Bronchial epithelial cell (primary cell): Measurements from ENCODE around the gene CAMSAP1. TPM values are rescaled to one million over a fixed set of nuclear protein-coding genes. Genes with fewer than 3 reads are reported as not detected.

Source experiments
- DNase-seq: peaks from one replicate; pipeline ENCODE4 v3.0.0-alpha.2; 2010; ENCODE audit warnings: low read depth
- FAIRE-seq: peaks from 2 replicates; lab custom pipeline; 2011; peaks lifted over from hg19 to GRCh38; lab: Jason Lieb, UNC
- H3K27me3 ChIP-seq: 2 replicates; pipeline ENCODE4 v1.5.1; 2011; ENCODE audit warnings: low read length; ENCODE audit not compliant: control insufficient read depth, insufficient read depth
- H3K36me3 ChIP-seq: 2 replicates; pipeline ENCODE4 v1.5.1; 2011; ENCODE audit warnings: low read length; ENCODE audit not compliant: control insufficient read depth, insufficient read depth
- H3K4me3 ChIP-seq: 2 replicates; pipeline ENCODE4 v1.5.1; 2011; ENCODE audit warnings: mild to moderate bottlenecking, low read depth, low read length, control low read depth
- total RNA-seq: library from RNA; depleted of rRNA; stranded (reverse); fragments of >200 nt; gene quantifications from 2 replicates; pipeline ENCODE4 v1.2.1, GENCODE V29; 2014
- TF ChIP-seq, protein P1 (sequence below): IDR thresholded peaks from 2 replicates; pipeline ENCODE4 v1.5.1; 2011; ENCODE audit warnings: mild to moderate bottlenecking, moderate library complexity, low read length, control low read depth, inconsistent platforms; ENCODE audit not compliant: insufficient read depth, severe bottlenecking

The CAMSAP1 gene, protein sequence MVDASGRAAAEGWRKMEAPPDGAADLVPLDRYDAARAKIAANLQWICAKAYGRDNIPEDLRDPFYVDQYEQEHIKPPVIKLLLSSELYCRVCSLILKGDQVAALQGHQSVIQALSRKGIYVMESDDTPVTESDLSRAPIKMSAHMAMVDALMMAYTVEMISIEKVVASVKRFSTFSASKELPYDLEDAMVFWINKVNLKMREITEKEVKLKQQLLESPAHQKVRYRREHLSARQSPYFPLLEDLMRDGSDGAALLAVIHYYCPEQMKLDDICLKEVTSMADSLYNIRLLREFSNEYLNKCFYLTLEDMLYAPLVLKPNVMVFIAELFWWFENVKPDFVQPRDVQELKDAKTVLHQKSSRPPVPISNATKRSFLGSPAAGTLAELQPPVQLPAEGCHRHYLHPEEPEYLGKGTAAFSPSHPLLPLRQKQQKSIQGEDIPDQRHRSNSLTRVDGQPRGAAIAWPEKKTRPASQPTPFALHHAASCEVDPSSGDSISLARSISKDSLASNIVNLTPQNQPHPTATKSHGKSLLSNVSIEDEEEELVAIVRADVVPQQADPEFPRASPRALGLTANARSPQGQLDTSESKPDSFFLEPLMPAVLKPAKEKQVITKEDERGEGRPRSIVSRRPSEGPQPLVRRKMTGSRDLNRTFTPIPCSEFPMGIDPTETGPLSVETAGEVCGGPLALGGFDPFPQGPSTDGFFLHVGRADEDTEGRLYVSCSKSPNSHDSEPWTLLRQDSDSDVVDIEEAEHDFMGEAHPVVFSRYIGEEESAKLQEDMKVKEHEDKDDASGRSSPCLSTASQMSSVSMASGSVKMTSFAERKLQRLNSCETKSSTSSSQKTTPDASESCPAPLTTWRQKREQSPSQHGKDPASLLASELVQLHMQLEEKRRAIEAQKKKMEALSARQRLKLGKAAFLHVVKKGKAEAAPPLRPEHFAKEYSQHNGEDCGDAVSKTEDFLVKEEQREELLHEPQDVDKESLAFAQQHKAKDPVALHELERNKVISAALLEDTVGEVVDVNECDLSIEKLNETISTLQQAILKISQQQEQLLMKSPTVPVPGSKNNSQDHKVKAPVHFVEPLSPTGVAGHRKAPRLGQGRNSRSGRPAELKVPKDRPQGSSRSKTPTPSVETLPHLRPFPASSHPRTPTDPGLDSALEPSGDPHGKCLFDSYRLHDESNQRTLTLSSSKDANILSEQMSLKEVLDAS (N-terminal part only)
- 23.2 and 26.2 TPM in 2 replicates for total RNA-seq

DNA sequence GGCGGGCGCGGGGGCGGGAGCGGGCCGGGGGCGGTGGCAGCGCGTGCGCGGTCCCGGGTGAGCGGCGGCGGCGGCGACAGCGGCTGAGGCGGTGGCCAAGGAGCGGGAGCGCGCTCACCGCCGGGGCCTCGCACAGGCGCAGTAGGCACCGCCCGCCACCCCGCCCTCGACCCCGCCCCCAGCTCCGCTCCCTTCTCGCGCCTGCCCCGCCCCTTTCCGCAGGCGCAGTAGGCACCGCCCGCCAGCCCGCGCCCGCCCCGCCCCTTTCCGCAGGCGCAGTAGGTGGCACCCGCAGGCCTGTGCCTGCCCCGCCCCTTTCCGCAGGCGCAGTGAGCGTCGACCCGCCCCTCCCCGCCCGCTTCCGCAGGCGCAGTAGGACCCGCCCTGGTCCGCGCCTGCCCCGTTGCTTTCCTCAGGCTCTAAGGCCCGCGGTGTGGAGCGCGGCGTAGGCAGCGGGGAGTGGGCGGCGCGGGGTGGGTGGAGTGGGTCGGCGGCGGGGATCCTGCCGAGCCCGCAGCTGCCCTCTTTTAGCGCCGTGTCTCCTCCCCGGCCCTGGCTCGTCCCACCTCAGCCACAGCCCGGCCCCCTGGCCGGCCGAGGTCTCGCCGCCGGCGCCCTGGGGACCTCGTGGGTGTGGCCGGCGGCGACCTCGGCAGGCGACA lies at the start of gene CAMSAP1:
Gene CAMSAP1 (minus strand): TSS at position 116 of the 662 bp plus-strand sequence. CDS start 387 bp downstream, outside the sequence.
- peak within 1 kb of the TSS; percentile 62 for H3K4me3 ChIP-seq
- peaks cover 4% of the 10 kb centered on the region for H3K36me3 ChIP-seq
- DNase-seq (peak; percentile 61), FAIRE-seq (no peak)
- H3K27me3 ChIP-seq, result no peaks in the 10 kb centered on the region
- TF ChIP-seq, protein P1, sequence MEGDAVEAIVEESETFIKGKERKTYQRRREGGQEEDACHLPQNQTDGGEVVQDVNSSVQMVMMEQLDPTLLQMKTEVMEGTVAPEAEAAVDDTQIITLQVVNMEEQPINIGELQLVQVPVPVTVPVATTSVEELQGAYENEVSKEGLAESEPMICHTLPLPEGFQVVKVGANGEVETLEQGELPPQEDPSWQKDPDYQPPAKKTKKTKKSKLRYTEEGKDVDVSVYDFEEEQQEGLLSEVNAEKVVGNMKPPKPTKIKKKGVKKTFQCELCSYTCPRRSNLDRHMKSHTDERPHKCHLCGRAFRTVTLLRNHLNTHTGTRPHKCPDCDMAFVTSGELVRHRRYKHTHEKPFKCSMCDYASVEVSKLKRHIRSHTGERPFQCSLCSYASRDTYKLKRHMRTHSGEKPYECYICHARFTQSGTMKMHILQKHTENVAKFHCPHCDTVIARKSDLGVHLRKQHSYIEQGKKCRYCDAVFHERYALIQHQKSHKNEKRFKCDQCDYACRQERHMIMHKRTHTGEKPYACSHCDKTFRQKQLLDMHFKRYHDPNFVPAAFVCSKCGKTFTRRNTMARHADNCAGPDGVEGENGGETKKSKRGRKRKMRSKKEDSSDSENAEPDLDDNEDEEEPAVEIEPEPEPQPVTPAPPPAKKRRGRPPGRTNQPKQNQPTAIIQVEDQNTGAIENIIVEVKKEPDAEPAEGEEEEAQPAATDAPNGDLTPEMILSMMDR, result no peak

DNA sequence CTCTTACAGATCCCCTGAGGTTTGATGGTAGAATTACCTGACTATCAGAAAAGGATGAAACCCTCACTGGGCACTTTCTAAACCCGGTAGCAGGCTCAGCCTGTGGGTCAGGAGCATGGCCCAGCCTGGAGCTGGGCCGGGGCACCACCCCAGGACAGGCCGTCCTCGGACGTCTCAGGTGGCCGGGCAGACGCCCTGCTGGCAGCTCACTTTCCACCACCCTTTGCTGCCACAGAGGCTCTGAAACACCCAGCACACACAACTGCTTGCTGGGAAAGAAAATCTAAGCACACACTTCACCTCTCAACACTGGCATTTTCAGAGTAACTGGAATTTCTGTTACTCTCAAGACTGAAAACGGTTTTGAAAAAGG lies 49.4 kb upstream of the CAMSAP1 start:
- TF ChIP-seq, protein P1, result no peak
- H3K36me3 ChIP-seq, result peaks cover 7% of the 10 kb centered on the region
- H3K4me3 ChIP-seq, result no peak overlapping the region
- no peaks in the 10 kb centered on the region for H3K27me3 ChIP-seq
- FAIRE-seq (no peak), DNase-seq (no peak)

DNA sequence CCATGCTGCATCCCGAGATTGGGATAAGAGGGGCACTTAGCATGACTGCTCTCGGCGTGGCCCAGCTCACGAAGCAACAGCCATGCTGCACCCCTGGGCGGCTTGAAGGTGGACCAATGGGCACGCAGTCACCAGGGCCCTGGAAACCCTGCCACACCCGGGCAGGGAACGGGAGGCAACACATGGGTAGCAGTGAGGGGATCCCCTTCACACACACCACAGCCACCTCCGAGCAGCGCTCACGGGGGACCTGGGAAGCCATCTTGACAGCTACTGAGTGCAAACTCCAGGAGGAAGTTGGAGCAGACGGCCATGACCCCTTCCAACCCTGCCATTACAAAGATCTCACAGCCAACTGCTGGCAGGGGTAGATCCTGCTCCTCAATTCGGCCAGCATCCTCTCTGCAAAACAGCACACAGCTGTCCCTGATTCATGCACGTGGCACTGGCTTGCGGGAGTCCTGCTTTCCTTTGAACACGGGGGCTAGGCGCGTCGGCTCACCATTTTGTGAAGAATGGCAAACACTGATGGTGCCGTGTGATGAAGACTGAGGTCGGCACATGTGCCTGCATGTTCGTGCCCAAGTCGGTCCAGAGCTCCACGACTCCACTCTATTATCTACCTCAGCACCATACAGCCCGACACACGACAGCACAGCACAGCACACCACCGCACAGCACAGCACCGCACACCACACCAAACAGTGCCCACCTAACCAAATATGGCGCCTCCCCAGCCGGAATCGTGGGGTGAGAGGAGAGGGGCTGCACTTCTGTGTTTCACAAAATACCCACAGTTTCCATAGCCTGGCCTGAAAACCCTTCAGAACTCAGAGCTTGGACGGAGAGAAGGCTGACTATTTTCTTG lies 48.8 kb upstream of the CAMSAP1 start:
- Histone ChIP-seq H3K36me3 (peaks cover 7% of the 10 kb centered on the region), H3K27me3 (no peaks in the 10 kb centered on the region), H3K4me3 (no peak overlapping the region)
- no peak for DNase-seq
- no peak for FAIRE-seq
- TF ChIP-seq, protein P1, result no peak

DNA sequence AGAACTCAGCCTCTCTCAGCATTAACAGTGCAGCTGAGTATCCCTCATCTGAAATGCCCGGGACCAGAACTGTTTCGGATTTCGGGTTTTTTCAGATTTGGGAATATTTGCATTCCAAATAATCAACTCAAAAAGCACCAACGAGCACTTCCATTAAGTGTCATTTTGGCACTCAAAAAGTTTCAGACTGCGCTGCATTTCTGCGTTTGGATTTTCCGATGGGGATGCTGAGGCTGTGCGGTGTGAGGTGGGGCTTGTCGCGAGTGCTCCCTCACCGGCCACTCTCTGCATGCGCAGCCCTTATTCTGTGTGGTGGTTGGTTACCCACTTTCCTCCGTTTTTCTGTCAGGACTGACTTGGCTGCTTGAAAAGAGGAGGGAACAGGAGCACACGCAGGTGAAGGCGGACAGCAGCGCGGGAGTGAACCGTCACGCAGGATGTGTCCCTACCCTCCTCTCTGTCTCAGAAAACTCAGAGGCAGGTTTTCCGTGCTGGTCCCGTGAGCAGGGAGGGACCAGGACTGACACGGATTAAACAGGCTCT lies 45.4 kb upstream of the CAMSAP1 start:
- Histone ChIP-seq H3K4me3 (no peak overlapping the region), H3K36me3 (peaks cover 7% of the 10 kb centered on the region), H3K27me3 (no peaks in the 10 kb centered on the region)
- TF ChIP-seq, protein P1, result no peak
- no peak for DNase-seq
- FAIRE-seq, result no peak
